ENCODE measurements around the gene P2RY1. TPM values are rescaled to one million over a fixed set of nuclear protein-coding genes. Genes with fewer than 3 reads are reported as not detected.

The P2RY1 gene
- total and polyA plus RNA-seq, 2 experiments from 2014 or later, result 15.2 to 59.8 TPM

- Histone ChIP-seq H3F3A (replicated peaks; ENCODE audit: low read depth) (no peaks in the 10 kb centered on the region), H2AFZ (no peak overlapping the region), H3K9me2 (ENCODE audit: insufficient read depth) (peaks cover 11% of the 10 kb centered on the region), H3K4me3 (no peak overlapping the region), H3K4me2 (no peak overlapping the region), H3K4me1 (ENCODE audit: insufficient read depth) (peaks cover 6% of the 10 kb centered on the region), H3K36me3 (ENCODE audit: insufficient read depth) (peaks cover 13% of the 10 kb centered on the region), H4K20me1 (replicated peaks; ENCODE audit: insufficient read depth) (peaks cover 12% of the 10 kb centered on the region), H3K79me2 (replicated peaks; ENCODE audit: insufficient read depth) (peaks cover 21% of the 10 kb centered on the region), H3K27ac (ENCODE audit: low read depth) (no peak overlapping the region), H3K27me3 (ENCODE audit: insufficient read depth) (no peaks in the 10 kb centered on the region)
- no peak for DNase-seq (ENCODE audit: low spot score)
- no peak overlapping the region for H3K27ac Mint-ChIP-seq
- H3K27me3 Mint-ChIP-seq (ENCODE audit: insufficient read depth, low read depth, poor library complexity), result peaks cover 2% of the 10 kb centered on the region
- H3K4me1 Mint-ChIP-seq, result peaks cover 6% of the 10 kb centered on the region
- H3K4me3 Mint-ChIP-seq, result no peak overlapping the region
- H3K36me3 Mint-ChIP-seq (ENCODE audit: low read depth), result peaks cover 3% of the 10 kb centered on the region; the same call in 2 of the 3 replicates
- H3K9me3 Mint-ChIP-seq, result no peaks in the 10 kb centered on the region
- TF ChIP-seq ZNF462 (CRISPR knock-in tag; IDR thresholded peaks at IDR 0.05), result no peak
- no peak for TF ChIP-seq STAT1 (IDR thresholded peaks at IDR 0.05; ENCODE audit: unreplicated experiment)
- TF ChIP-seq CREB1 (CRISPR knock-in tag; IDR thresholded peaks at IDR 0.05; ENCODE audit: low read depth), result no peak
- TF ChIP-seq EZH2phosphoT487 (IDR thresholded peaks at IDR 0.05; ENCODE audit: unreplicated experiment), result no peak
- TF ChIP-seq REST (IDR thresholded peaks at IDR 0.05; ENCODE audit: unreplicated experiment), result no peak
- no peak for TF ChIP-seq NANOG (IDR thresholded peaks at IDR 0.05; ENCODE audit: borderline replicate concordance)
- no peak for TF ChIP-seq CTCF (conservative IDR thresholded peaks at IDR 0.05; ENCODE audit: low read depth in 2 of 2)
- TF ChIP-seq ZNF114 (CRISPR knock-in tag; IDR thresholded peaks at IDR 0.05), result no peak
- TF ChIP-seq EZH2 (IDR thresholded peaks at IDR 0.05; ENCODE audit: low read depth, unreplicated experiment), result no peak
- no peak for TF ChIP-seq JUNB (IDR thresholded peaks at IDR 0.05; ENCODE audit: unreplicated experiment)
- TF ChIP-seq ETS1 (IDR thresholded peaks at IDR 0.05), result no peak
- TF ChIP-seq POLR2AphosphoS5 (IDR thresholded peaks at IDR 0.05; ENCODE audit: low read depth), result no peak
- no peak for TF ChIP-seq ZNF331 (CRISPR knock-in tag; IDR thresholded peaks at IDR 0.05; ENCODE audit: low read depth)
- ATAC-seq, result no peak
Measured at GRCh38 chr3:152843955-152844354, 9.0 kb downstream of the P2RY1 start.

All from GM23338 (cell line).